Fibroblast of skin of left quadriceps (primary cell): Measurements from ENCODE around the gene PXDN.

ENCODE experiments used
- DNase-seq, 2 experiments: peaks; one replicate each; pipeline ENCODE4 v3.0.0-alpha.2; 2013; ENCODE audit warnings: low read depth in 2 of 2

PXDN gene

GRCh38 chr2:1584051-1584531, 160.2 kb downstream of the PXDN start:
- DNase-seq: no peak

DNA sequence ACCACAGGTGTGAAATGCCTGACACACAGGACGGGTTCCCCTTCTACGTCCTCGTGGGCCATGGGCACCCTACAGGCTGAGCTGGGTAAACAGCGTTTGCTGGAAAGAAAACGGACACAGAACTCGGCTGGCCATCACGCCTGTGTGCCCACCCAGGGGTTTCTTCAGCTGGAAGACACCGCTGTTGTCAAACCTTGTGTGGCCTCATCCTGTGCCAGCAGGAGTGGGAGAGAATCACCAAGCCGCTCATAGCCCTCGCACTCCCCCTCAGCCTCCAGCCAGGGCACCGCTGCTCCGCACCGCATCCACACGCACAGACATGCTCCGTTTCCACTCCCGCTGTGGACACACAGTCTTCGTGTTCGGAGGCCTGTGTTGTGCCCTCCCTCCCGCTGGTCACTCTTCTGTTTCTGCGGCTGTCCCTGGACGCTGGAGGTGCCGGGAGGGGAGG, 161.4 kb downstream of the PXDN start:
- DNase-seq: no peak

- peak in 1 of 2 experiments; percentile 30 for DNase-seq
Observed at GRCh38 chr2:1581965-1582625, 162.2 kb downstream of the PXDN start.
